ENCODE data around the gene NCAPH2.

DNA sequence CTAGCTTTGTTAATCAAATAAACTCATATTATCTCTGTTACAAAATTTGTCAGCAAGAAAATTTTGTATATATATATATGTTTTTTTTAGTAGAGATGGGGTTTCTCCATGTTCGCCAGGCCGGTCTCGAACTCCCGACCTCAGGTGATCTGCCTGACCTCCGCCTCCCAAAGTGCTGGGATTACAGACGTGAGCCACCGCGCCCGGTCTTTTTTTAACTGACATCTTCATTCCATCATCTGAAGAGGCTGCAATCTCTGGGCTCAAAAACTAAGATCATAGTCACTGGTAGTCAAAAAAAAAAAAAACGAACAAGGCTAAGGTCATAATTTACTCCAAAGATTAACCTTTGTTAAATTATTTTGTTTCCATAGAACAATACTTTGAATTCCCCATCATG, 32.4 kb downstream of the NCAPH2 start:
- TF ChIP-seq FOSL1 (IDR thresholded peaks at IDR 0.05; ENCODE audit: insufficient read depth, low read depth, low read length) (no peak), CHD2 (IDR thresholded peaks at IDR 0.05; ENCODE audit: low read length) (no peak), CEBPB (IDR thresholded peaks at IDR 0.05; ENCODE audit: low read depth, low read length) (no peak), SP1 (IDR thresholded peaks at IDR 0.05; ENCODE audit: low read depth, low read length) (no peak), GABPA (IDR thresholded peaks at IDR 0.05; ENCODE audit: borderline replicate concordance, insufficient read depth, low read length) (no peak), POLR2AphosphoS5 (IDR thresholded peaks at IDR 0.05; ENCODE audit: low read depth, low read length) (no peak)

Data from H1 (cell line).